D721Med (cell line): ENCODE data around the gene ETFA.
"Not testable (repeated sequence)": the region's sequence is repeated elsewhere in the genome, so short reads cannot be mapped to it uniquely, and the experiment has no call there.

ENCODE experiments used
- DNase-seq: peaks from one replicate; pipeline ENCODE4 v3.0.0; 2011; ENCODE audit warnings: low spot score; ENCODE audit not compliant: insufficient read length
- FAIRE-seq: peaks from 2 replicates; lab custom pipeline; 2011; peaks lifted over from hg19 to GRCh38; lab: Jason Lieb, UNC
- CTCF ChIP-seq: IDR thresholded peaks from 2 replicates; pipeline ENCODE4 v1.5.1; 2012; ENCODE audit warnings: mild to moderate bottlenecking, control low read depth; ENCODE audit not compliant: insufficient read depth; ENCODE audit errors: missing control alignments

ETFA gene

GRCh38 chr15:76299786-76300185 is 11.5 kb downstream of the ETFA start:
- DNase-seq (no peak), FAIRE-seq (no peak)
- no peak for TF ChIP-seq CTCF

- FAIRE-seq (no peak), DNase-seq (no peak)
- no peak for TF ChIP-seq CTCF
These were observed 12.3 kb downstream of the ETFA start for GRCh38 chr15:76298986-76299385.

- not testable (repeated sequence) for FAIRE-seq
These were observed 13.3 kb downstream of the ETFA start for GRCh38 chr15:76297951-76298350.

GRCh38 chr15:76296849-76297248 is 14.4 kb downstream of the ETFA start:
- FAIRE-seq, result no peak
- DNase-seq, result no peak
- TF ChIP-seq CTCF, result no peak

More at GRCh38 chr15:76297951-76298350, 13.3 kb downstream of the ETFA start:
- DNase-seq, result not testable (repeated sequence)

GRCh38 chr15:76294463-76294862 is 16.8 kb downstream of the ETFA start:
- not testable (repeated sequence) for DNase-seq, FAIRE-seq

GRCh38 chr15:76293361-76293760 is 17.9 kb downstream of the ETFA start:
- DNase-seq, result no peak
- TF ChIP-seq CTCF, result no peak
- no peak for FAIRE-seq

- TF ChIP-seq CTCF, result no peak
- DNase-seq, result no peak
- FAIRE-seq, result no peak
These were observed 21.7 kb downstream of the ETFA start for GRCh38 chr15:76289582-76289981.

GRCh38 chr15:76286271-76286879 is 24.9 kb downstream of the ETFA start:
- no peak for TF ChIP-seq CTCF
- DNase-seq, result no peak
- FAIRE-seq, result no peak
